ENCODE data around the gene TYROBP. TPM values are rescaled to one million over a fixed set of nuclear protein-coding genes. Genes with fewer than 3 reads are reported as not detected.

The TYROBP gene
- total and polyA plus RNA-seq, 10 donors, result 281 to 747 (median 383) TPM

GRCh38 chr19:35863018-35863417, 45.1 kb downstream of the TYROBP start:
- H3K4me3 ChIP-seq, result no peak overlapping the region
- H3K9me3 ChIP-seq, result no peaks in the 10 kb centered on the region
- H3K4me1 ChIP-seq, result peaks cover 0 to 9% (median 1%) of the 10 kb centered on the region in 6 donors
- no peaks in the 10 kb centered on the region for H3K36me3 ChIP-seq
- intact Hi-C loops (cut with DNase I; ENCODE audit: low total_unique reads), result no loop called here
- H3K27me3 ChIP-seq (replicated peaks in 1 of 7), result peaks cover 0 to 96% (median 37%) of the 10 kb centered on the region in 7 donors
- no peak for DNase-seq
- H3K27ac ChIP-seq, result no peak overlapping the region
- TF ChIP-seq CTCF (IDR thresholded peaks at IDR 0.05 in 8 of 11, conservative IDR thresholded peaks at IDR 0.05 in 3 of 11), result no peak
- no peak for TF ChIP-seq POLR2A (IDR thresholded peaks at IDR 0.05)
- no peak for TF ChIP-seq POLR2AphosphoS5 (IDR thresholded peaks at IDR 0.05)
- WGBS, 5 donors, result 81 to 94% (median 86%) methylated on average over 5 of the region's 5 CpGs

DNA sequence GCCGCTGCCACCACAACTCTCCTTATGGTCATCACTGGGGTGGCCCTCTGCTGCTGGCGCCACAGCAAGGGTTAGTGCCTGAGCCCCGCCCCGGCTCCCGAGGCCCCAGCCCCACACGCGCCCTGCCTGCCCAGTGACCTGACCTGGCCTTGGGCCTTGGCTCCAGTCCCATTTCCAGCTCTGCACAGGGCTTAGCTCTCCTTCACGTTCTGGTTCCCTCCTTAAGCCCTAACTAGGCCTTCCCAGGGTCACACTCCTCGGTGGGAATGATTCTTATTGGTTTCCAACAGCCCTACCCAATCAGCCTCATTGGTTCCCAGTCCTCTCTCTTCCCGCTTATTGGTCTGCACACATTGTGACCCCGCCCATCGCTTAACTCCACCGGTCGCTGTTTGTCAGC, 45.6 kb downstream of the TYROBP start:
- Histone ChIP-seq H3K4me1 (peaks cover 0 to 8% (median 0%) of the 10 kb centered on the region in 6 donors), H3K27ac (no peak overlapping the region), H3K36me3 (no peaks in the 10 kb centered on the region), H3K27me3 (replicated peaks in 1 of 7) (peaks cover 0 to 96% (median 36%) of the 10 kb centered on the region in 7 donors), H3K9me3 (no peaks in the 10 kb centered on the region), H3K4me3 (no peak overlapping the region)
- intact Hi-C loops (cut with DNase I; ENCODE audit: low total_unique reads), result no loop called here
- WGBS, 5 donors, result 78 to 92% (median 84%) methylated on average over 9 to 14 of the region's 14 CpGs
- no peak for DNase-seq
- no peak for TF ChIP-seq CTCF (IDR thresholded peaks at IDR 0.05 in 8 of 11, conservative IDR thresholded peaks at IDR 0.05 in 3 of 11)
- TF ChIP-seq POLR2AphosphoS5 (IDR thresholded peaks at IDR 0.05), result no peak
- TF ChIP-seq POLR2A (IDR thresholded peaks at IDR 0.05), result no peak

- H3K9me3 ChIP-seq, result no peaks in the 10 kb centered on the region
- TF ChIP-seq POLR2A (IDR thresholded peaks at IDR 0.05) (no peak), POLR2AphosphoS5 (IDR thresholded peaks at IDR 0.05) (no peak), CTCF (IDR thresholded peaks at IDR 0.05 in 8 of 11, conservative IDR thresholded peaks at IDR 0.05 in 3 of 11) (no peak)
- H3K27ac ChIP-seq, result no peak overlapping the region
- peaks cover 0 to 97% (median 44%) of the 10 kb centered on the region in 7 donors for H3K27me3 ChIP-seq (replicated peaks in 1 of 7)
- 50 to 51% (median 50%) methylated on average over 17 to 19 of the region's 19 CpGs for WGBS, 5 donors
- no peak overlapping the region for H3K4me3 ChIP-seq
- intact Hi-C loops (cut with DNase I; ENCODE audit: low total_unique reads), result no loop called here
- DNase-seq, result no peak
- no peaks in the 10 kb centered on the region for H3K36me3 ChIP-seq
- peaks cover 0 to 16% (median 7%) of the 10 kb centered on the region in 6 donors for H3K4me1 ChIP-seq
Measured at GRCh38 chr19:35861640-35862160, 46.4 kb downstream of the TYROBP start.

DNA sequence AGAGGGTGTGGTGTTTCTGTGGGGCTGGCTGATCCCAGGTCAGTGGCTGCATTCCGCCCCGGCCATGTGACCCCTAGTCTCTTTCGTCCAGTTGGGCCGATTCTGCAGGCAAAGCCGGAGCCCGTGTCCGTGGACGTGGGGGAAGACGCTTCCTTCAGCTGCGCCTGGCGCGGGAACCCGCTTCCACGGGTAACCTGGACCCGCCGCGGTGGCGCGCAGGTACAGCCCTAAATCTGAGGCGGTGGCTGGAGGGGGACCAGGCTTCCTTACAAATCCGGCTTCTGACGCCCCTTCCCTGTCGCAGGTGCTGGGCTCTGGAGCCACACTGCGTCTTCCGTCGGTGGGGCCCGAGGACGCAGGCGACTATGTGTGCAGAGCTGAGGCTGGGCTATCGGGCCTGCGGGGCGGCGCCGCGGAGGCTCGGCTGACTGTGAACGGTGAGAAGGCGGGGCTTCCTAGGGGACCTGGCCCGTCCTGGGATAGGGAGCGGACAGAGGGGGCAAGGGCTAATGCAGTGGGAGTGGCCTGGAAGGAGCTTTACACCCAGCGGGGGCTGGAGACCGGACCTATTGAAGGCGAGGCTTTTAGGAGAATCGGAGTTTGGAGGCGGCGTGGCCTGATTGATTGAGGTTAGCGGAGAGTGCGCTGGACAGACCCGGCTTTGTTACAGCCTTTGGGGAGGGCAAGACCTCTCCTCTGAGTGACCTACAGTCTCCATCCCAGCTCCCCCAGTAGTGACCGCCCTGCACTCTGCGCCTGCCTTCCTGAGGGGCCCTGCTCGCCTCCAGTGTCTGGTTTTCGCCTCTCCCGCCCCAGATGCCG, 47.1 kb downstream of the TYROBP start:
- TF ChIP-seq POLR2A (IDR thresholded peaks at IDR 0.05), result no peak
- TF ChIP-seq CTCF (IDR thresholded peaks at IDR 0.05 in 8 of 11, conservative IDR thresholded peaks at IDR 0.05 in 3 of 11), result no peak
- TF ChIP-seq POLR2AphosphoS5 (IDR thresholded peaks at IDR 0.05), result no peak
- intact Hi-C loops (cut with DNase I; ENCODE audit: low total_unique reads), result no loop called here
- WGBS, 5 donors, result 11 to 14% (median 12%) methylated on average over 33 to 55 of the region's 55 CpGs
- Histone ChIP-seq H3K4me3 (no peak overlapping the region), H3K27ac (no peak overlapping the region), H3K9me3 (no peaks in the 10 kb centered on the region), H3K27me3 (replicated peaks in 1 of 7) (peaks cover 0 to 97% (median 51%) of the 10 kb centered on the region in 7 donors), H3K4me1 (peaks cover 5 to 23% (median 14%) of the 10 kb centered on the region in 6 donors), H3K36me3 (no peaks in the 10 kb centered on the region)
- no peak for DNase-seq

Measured in spleen (tissue), 11 donors.